GM18858 (cell line): ENCODE measurements around the gene RTEL1.
"Not testable (repeated sequence)": the region's sequence is repeated elsewhere in the genome, so short reads cannot be mapped to it uniquely, and the experiment has no call there.

ENCODE experiments used
- ATAC-seq: cut with Tn5 transposase; IDR thresholded peaks from one replicate; pipeline ENCODE4 v1.9.1; 2021; ENCODE audit not compliant: unreplicated experiment

Gene RTEL1

DNA sequence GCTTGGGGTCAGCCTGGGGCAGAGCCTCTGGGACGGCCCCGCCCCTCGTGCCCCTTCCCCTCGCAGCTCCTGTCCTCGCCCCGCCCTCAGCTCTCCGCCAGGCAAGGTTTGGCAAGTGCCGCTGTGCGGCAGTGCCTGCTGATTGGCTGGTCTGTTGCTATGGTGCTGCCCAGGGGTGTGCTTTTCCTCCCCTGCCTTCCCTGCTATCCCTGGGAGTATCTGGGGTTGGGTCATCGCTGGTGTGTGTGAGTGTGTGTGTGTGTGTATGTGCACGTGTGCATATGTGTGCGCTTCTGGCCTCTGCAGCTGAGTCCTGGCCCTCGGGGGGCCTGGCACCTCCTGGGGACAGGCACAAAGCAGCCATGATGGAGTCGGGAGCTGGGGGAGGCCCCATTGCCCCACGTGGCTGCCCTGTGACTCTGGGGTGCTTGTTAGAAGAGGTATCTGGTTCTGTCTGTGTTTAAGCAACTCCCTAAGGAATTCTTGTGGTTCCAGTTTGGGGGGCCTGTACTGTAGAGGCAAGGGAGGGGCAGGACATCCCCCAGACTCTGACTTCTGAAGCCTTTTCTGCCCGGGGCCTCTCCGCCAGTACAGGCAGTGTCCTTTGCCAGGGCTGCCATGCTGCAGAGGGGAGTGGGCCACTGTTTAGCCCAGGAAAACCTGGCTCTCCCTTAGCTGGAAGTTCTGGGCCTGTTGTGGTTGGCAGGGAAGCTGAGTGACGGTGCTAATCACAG lies 6.9 kb downstream of the RTEL1 start:
- ATAC-seq = no peak

DNA sequence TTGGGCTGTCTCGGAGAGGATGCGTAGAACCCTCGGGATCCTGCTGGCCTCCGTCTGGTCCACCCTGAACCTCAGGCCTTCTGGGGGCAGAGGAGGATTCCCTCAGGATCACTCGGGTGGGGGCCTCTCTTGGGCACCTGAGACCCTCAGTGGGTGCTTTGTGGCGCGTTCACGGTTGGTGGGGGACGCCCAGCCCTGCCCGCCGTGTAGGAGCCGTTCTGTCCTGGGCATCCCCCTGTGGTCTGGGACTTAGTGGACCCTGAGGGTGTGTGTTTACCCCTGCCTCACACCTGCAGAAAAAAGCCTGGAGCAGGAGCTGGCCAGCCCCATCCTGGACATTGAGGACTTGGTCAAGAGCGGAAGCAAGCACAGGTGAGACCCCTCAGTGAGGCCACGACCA lies 7.6 kb downstream of the RTEL1 start:
- no peak for ATAC-seq

DNA sequence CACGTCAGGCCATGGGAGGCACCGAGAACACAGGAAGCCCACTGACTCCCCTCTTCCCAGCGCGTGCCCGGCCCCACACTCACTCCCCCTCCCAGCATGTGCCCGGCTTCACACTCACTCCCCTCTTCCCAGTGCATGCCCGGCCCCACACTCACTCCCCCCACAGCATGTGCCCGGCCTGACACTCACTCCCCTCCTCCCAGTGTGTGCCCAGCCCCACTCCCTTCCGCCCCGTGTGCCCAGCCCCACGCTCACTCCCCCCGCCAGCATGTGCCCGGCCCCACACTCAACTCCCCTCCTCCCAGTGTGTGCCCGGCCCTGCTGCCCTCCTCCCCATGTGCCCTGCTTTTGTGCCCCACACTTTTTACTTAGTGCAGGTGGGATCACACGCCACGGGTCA lies 9.7 kb downstream of the RTEL1 start:
- no peak for ATAC-seq

DNA sequence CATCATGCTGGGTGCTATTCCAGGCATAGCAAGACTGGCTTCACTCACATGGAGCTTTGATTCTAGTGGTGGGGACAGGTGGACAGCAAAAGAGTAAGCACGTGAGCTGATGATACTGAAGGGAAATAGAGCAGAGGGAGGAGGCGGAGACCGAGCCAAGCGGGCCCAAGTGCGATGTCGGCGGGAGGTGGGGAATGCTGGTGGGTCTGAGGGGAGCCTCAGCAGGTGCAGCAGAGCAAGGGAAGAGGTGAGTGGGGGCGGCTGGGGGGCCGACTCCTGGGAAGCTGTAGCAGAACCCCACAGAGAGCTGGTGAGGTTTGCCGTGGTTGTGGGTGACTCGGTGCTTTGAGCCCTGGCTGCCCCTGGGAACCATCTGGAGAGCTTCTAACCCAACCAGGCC lies 10.2 kb downstream of the RTEL1 start:
- ATAC-seq = no peak

DNA sequence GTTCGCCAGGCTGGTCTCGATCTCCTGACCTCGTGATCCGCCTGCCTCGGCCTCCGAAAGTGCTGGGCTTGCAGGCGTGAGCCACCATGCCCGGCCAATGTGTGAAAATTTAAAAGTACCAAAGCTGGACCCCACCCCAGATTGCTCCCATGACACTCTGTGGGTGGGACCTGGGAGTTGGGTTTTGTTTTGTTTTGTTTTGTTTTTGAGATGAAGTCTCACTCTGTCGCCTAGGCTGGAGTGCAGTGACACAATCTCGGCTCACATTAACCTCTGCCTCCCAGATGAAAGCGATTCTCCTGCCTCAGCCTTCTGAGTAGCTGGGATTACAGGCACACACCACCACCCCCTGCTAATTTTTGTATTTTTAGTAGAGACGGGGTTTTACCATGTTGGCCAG lies 13.6 kb downstream of the RTEL1 start:
- not testable (repeated sequence) for ATAC-seq

DNA sequence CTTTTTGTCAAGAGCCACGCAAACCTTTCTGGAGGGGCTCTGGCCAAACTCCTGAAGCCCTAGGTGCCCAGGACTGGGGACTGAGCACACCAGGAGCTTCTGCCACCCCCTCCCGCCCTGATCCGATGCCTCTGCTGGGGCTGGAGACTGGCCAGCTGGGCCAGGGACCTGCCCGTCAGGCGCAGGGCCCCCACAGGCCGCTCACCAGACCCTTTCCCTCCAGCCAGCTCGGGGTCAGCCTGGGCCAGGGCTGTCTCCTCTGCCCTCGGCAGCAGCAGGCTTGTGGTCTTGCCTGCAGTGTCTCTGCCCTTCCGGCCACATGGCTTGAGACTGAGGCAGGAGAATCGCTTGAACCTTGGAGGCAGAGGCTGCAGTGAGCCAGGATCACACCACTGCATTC lies 14.6 kb downstream of the RTEL1 start:
- ATAC-seq = no peak

DNA sequence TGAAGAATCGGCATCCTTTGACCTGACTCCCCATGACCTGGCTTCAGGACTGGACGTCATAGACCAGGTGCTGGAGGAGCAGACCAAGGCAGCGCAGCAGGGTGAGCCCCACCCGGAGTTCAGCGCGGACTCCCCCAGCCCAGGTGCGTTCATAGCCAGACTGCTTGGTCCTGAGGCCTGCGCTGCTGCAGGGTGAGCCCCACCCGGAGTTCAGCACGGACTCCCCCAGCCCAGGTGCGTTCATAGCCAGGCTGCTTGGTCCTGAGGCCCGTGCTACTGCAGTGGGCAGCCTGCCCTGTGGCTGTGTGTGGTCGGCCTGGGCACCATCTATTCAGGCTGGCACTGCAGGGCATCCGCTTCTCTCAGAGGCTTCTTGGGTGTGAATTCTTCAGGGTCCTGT lies 15.8 kb downstream of the RTEL1 start:
- ATAC-seq = no peak

DNA sequence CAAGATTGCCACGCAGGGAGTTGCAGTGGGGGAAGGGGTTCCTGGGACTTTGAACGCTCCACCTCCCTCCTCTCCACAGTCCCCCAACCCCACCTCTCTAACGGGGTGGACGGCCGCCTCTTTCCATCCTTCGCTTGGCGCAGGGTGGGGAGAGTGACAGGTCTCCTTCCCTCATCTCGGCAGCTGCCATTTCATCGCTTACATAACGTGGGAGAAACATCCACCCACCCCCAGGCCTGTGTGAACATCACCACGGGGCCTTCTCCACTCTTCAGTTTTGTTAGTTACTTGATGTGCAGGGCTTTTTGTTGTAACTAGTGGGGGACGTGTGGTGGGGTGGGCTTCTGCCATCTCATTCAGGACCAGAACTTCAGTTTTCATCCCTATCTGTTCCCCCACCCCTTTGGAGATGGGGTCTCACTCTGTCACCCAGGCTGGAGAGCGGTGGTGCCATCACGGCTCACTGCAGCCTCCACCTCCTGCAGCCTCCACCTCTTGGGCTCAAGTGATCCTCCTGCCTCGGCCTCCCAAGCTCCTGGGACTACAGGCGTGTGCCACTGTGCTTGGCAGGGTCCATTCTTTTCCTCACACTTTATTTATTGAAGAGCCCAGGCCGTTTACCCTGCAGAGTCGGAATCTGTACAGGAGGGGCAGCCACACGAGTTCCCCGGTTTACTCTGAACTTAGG lies 17.7 kb downstream of the RTEL1 start:
- ATAC-seq = no peak

DNA sequence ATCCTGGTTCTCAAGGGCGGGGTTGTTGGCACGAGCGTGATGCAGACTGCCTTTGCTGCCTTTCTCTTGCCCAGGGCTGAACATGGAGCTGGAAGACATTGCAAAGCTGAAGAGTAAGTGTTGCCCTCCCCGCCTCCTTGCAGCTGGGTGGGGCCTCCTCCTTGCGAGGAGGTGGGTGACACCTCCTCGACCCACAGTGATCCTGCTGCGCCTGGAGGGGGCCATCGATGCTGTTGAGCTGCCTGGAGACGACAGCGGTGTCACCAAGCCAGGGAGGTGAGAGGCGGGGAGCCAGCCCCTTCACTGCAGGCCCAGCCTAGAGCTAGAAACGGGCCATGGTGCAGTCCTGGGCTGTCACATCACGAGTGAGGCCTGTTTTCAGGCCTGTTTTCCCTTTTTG lies 20.0 kb downstream of the RTEL1 start:
- no peak for ATAC-seq

DNA sequence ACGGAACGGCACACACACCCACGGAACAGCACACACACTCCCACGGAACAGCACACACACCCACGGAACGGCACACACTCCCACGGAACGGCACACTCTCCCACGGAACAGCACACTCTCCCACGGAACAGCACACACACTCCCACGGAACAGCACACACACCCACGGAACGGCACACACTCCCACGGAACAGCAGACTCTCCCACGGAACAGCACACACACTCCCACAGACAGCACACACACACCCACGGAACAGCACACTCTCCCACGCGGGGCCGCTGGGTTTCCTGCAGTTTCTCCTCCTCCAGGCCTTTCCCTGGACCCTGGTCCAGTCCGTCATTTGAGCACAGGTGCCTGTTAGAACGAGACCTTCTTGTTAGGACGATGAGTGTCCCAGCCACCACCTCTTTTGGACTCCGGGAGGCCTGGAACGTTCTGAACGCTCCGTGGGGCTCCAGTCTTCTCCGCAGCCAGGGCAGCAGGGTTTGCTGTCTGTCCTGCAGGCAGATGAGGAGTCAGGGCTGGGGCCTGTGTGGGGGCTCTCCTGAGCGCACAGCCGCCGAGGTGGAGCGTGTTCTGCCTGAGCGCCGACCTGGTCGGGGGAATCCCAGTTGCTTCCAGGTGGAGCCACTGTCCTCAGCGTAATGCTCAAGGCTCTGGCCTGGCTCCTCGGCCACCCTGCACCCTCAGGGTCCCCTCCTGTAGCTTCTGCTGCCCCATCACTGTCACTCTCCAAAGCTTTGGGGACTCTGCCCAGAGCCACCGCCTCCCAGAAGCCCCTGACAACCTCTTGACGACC lies 20.8 kb downstream of the RTEL1 start:
- no peak for ATAC-seq

DNA sequence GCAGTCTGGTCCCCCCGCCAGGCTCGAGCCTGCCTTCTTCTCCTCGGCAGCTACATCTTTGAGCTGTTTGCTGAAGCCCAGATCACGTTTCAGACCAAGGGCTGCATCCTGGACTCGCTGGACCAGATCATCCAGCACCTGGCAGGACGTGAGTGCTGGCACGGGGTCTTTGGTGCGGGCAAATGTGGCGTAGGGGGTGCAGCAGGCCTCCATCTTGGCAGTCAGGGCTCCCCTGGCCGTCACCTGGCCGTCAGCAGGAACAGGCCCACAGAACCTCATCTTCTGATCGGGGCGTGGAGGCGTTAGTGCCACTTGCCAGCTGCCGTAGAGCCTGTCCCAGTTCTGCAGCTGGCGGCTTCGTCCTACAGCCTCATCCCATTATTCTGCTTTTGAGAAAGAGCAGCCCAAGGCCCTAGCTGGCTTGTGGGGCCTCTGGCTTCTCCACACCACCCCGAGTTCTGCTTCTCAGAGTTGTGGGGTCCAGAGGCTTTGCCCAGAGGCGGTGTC lies 21.7 kb downstream of the RTEL1 start:
- no peak for ATAC-seq

DNA sequence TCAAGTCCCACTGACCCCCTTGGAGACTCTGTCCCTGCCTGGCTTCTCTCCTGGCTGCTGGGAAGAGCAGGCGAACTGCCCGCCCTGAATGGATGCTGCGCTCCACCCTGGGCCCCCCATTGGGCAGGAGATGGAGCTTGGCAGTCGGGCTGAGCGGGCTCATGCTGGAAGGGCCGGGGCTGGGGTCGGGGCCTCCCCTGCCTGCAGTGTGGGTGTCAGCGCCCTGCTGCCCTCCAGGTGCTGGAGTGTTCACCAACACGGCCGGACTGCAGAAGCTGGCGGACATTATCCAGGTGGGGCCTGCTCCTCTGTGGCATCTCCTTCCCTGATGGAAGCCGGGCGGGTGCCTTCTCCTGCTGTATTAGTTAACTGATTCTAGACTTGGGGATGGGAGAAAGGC lies 22.3 kb downstream of the RTEL1 start:
- no peak for ATAC-seq

DNA sequence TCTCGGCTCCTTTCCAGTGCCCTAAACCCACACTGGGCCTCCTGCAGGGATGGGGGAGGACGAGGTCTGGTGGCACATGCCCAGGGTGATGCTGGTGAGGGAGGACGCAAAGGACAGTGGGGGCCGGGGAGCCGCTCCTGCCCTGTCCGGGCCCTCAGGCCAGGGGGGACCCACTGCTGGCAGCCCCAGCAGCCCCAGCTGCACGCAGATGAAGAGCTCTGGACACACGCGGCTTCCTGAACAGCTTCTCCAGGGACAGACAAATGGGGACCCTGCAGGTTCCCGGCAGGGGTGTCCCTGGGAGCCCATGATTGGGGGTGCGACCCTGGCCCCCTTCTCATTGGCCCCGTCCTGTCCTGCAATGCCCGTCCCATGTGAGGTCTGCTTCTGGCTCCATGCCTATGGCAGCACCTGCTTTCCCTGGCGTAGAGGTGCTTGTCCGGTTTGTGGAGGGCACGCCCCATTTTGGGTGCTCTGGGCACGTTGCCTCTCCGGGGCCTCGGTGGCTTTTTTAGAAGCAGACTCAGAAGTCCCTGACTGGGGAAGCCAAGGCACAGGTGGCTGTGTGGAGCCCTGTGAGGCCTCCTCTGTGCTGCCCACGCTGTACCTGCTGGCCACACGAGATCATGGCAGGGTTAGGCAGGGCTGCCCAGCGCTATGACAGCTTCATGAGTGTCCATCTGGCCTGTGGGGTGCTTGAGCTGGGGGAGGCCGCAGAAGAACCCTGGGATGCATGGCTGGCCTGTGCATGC lies 22.9 kb downstream of the RTEL1 start:
- ATAC-seq = no peak

DNA sequence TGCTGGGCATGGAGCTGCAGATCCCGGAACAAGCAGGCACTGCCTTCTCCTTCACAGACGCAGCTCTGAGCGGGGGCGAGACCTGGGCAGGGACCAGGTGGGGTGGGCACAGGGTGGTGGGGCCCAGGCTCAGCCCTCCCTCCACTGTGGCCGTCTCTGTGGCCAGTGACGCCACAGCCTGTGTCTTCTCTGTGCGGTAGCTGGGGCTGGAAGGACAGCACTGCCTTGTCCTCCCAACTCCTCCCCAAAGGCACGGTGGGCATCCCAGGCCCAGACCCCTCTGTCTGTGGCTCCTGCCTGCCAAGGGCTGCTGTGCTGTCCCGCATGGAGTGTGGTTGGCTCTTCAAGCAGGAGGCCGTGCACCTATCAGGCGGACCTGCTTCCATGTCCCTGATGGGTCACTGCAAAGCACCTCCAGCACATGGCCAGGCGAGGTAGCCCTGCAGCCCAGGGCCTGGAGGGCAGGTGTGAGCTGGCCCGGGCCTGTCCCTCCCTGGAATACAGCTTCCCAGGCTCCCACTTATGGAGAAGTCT lies 23.6 kb downstream of the RTEL1 start:
- no peak for ATAC-seq

DNA sequence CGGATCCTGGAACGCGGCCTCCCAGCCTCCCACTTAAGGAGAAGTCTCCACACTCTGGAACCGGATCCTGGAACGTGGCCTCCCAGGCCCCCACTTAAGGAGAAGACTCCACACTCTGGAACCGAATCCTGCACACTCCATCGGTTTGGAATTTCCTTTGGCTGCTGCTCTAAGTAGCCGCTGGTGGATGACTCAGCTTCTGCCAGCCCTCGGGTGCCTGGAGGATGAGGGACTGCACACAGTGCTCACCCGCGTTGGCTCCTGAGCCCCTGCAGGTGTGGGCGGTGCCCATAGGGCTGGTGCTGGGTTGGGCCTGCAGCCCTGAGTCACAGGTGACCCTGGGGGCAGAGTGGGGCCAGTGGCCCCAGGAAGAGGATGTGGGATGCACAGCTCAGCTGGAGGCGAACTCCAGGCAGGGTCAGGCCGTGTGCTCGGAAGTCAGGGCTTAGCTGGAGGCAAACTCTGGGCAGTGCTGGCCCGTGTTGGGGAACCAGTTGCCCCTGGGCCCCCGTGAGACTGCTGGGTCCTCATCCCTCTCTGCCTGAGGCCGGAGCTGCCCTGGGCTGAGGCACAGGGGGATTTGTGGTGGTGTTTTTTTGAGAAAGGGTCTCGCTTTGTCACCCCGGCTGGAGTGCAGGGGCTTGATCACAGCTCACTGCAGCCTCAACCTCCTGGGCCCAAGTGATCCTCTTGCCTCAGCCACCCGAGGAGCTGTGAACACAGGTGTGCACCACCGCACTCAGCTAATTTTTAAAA lies 24.4 kb downstream of the RTEL1 start:
- no peak for ATAC-seq

DNA sequence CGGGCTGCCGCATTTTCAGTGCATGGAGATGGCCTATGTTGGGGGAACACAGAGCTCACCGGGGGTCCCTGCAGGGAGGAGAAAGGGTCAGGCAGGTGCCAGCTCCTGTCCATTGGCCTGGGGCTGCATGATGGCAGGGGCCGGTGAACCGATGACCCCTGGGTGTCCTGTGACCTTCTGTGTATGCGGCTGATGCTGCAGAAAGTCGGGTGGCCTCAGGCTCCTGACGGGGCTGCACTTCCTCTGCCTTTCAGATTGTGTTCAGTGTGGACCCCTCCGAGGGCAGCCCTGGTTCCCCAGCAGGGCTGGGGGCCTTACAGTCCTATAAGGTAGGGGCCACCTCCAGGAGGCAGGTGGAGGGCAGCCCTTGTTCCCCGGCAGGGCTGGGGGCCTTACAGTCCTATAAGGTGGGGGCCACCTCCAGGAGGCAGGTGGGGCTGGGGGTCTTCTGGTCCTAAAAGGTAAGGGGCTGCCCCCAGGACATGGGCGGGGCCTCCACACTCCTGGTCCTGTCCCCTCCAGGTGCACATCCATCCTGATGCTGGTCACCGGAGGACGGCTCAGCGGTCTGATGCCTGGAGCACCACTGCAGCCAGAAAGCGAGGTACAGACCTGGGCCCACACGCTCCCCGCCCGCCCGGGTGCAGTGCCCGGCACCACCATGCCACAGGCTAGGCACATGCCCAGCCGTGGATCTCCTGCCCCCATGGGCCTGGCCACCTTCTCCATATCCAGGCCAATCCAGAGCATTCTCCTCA lies 27.3 kb downstream of the RTEL1 start:
- ATAC-seq = no peak

DNA sequence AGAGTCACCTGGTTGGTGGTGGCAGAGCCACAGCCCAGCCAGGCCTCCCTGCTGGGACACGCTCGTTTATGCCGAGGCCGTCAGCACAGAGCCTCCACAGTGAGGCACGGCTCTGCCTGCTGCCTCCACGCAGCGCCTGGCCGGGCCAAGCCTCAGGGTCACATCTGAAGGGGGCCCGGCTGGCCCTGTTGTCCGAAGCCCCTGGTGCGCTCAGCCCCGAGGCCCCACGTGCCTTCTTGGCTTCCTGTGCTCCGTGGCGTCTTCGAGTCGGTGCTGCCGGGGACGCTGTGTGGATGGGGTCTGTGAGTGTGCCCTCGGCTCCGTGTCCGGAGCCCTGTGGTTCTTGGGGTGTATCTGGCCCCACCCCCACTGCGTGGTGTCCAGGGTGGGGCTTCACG lies 28.0 kb downstream of the RTEL1 start:
- ATAC-seq = no peak

DNA sequence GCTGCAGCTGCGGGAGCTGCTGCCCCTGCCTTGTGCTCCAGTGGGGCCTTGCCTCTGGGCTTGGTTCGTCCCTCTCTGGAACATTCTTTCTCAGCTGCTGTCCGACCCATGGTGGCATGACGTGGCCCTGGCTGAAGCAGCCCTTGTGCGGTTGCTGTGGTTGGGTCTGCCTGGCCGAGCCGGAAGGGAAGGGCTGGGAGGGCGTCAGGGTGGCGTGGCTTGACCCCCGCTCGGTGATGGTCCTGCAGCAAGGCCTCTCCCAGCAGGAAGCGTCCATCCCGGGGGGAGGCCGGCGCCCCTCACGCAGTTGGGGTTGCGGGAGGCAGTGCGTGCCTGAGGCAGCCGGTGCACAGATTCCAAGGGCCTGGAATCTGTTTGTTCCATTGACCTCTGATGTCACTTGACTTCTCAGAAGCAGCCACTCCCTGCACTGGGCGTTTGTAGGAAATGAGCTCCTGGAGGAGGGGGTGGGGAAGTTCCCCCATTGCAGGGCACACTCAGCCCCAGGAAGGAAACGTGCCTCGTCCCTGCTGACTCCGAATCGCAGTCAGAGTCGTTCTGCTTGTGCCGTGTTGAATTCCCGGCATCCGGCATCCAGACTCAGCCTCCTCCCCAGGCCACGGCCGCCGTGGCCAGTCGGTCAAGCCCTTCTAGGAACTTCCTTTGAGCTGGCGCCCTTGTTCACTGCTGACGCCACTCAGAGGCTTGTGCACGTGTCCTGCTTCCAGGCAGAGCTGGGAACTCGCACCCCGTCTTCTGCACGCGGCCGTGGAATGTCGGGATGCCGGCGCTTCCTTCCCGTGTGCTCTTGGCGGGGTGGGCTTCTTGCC lies 28.6 kb downstream of the RTEL1 start:
- no peak for ATAC-seq
